CD4-positive, alpha-beta T cell (primary cell): ENCODE results near the gene KCNS1. TPM values are rescaled to one million over a fixed set of nuclear protein-coding genes. Genes with fewer than 3 reads are reported as not detected.

Experiments used
- ATAC-seq: fragments of 200-7000 bp; cut with Tn5 transposase; one replicate; pipeline ENCODE4 v1.10.0; 2022; ENCODE audit warnings: mild to moderate bottlenecking; ENCODE audit not compliant: poor library complexity
- CTCF ChIA-PET: fragments of 350-600 bp; sonication (Branson Sonifier 250); formaldehyde crosslinking; loops from one replicate; lab custom pipeline; 2021; ENCODE audit warnings: antibody characterized with exemption, inconsistent platforms; lab: Charles Lee
- POLR2A ChIA-PET: fragments of 350-600 bp; sonication (Branson Sonifier 250); formaldehyde crosslinking; loops from one replicate; lab custom pipeline; 2021; ENCODE audit warnings: antibody characterized with exemption, inconsistent platforms; lab: Charles Lee
- DNase-seq, 14 experiments: peaks; one replicate each; pipeline ENCODE4 v3.0.0-alpha.2; 2013 to 2020; ENCODE audit warnings: mixed read lengths in 2 of 14
- H3K27ac ChIP-seq, 2 donors: one replicate each; pipeline versions ENCODE4 v1.5.1 to v1.7.0; 2013; ENCODE audit warnings: low read length in 2 of 2, low read depth in 1 of 2, mild to moderate bottlenecking in 1 of 2
- H3K27me3 ChIP-seq, 2 experiments: 1 replicate in 1 of 2; 2 replicates in 1 of 2; pipeline versions ENCODE4 v1.6.1 to v1.7.0; 2013; ENCODE audit warnings: low read length in 2 of 2, control low read depth in 1 of 2, mild to moderate bottlenecking in 1 of 2, moderate library complexity in 1 of 2; ENCODE audit not compliant: insufficient read depth in 2 of 2, control insufficient read depth in 1 of 2
- H3K36me3 ChIP-seq: one replicate; pipeline ENCODE4 v1.6.1; 2013; ENCODE audit warnings: low read length, control low read depth; ENCODE audit not compliant: insufficient read depth
- H3K4me1 ChIP-seq: one replicate; pipeline ENCODE4 v1.6.1; 2013; ENCODE audit warnings: low read length, control low read depth; ENCODE audit not compliant: insufficient read depth
- H3K4me3 ChIP-seq: one replicate; pipeline ENCODE4 v1.5.1; 2013; ENCODE audit warnings: mild to moderate bottlenecking, low read length, moderate library complexity
- H3K9me3 ChIP-seq, 2 experiments: 1 replicate in 1 of 2; 2 replicates in 1 of 2; pipeline versions ENCODE4 v1.6.1 to v1.7.0; 2013; ENCODE audit warnings: low read length in 2 of 2, mild to moderate bottlenecking in 2 of 2, control low read depth in 1 of 2, moderate library complexity in 1 of 2; ENCODE audit not compliant: control insufficient read depth in 1 of 2, insufficient read depth in 1 of 2
- H3K27ac Mint-ChIP-seq: one replicate; pipeline ENCODE4 v1.8.0; 2020; ENCODE audit warnings: mixed read lengths
- H3K27me3 Mint-ChIP-seq: one replicate; pipeline ENCODE4 v1.8.0; 2021; ENCODE audit warnings: mixed read lengths
- H3K36me3 Mint-ChIP-seq: one replicate; pipeline ENCODE4 v1.8.0; 2021; ENCODE audit warnings: low read depth, mixed read lengths
- H3K4me1 Mint-ChIP-seq: one replicate; pipeline ENCODE4 v1.8.0; 2021; ENCODE audit warnings: low read depth, mixed read lengths
- H3K4me3 Mint-ChIP-seq: one replicate; pipeline ENCODE4 v1.8.0; 2020; ENCODE audit warnings: mild to moderate bottlenecking, mixed read lengths
- H3K9me3 Mint-ChIP-seq: one replicate; pipeline ENCODE4 v1.8.0; 2020; ENCODE audit warnings: mixed read lengths
- CTCF ChIP-seq: fragments of 200-600 bp; IDR thresholded peaks from one replicate; pipeline ENCODE4 v1.8.0; 2022; ENCODE audit warnings: antibody characterized with exemption, mild to moderate bottlenecking
- intact Hi-C, 2 experiments: fragments of 100-400 bp; cut with DNase I in 1 of 2; cut with micrococcal nuclease in 1 of 2; formaldehyde crosslinking; loops; one replicate each; pipeline versions ENCODE4 v1.15.1 to v1.9.0; 2023 to 2025; cut with DNase I, micrococcal nuclease
- total RNA-seq, 174 experiments: library from RNA in 2 of 174; stranded (reverse) in 2 of 174; gene quantifications; one replicate each; pipeline ENCODE4 v1.2.3 and lab custom pipeline; 2021 to 2026

KCNS1 gene
- total RNA-seq, 2 experiments from 2014 or later, result not detected

GRCh38 chr20:45104786-45105185 lies 3.9 kb upstream of the KCNS1 start:
- Mint-ChIP-seq H3K36me3 (no peaks in the 10 kb centered on the region), H3K9me3 (no peaks in the 10 kb centered on the region), H3K27ac (no peak overlapping the region), H3K27me3 (peaks cover 34% of the 10 kb centered on the region), H3K4me1 (no peaks in the 10 kb centered on the region), H3K4me3 (no peak overlapping the region)
- H3K36me3 ChIP-seq, result no peaks in the 10 kb centered on the region
- no peak for DNase-seq
- TF ChIP-seq CTCF, result no peak
- H3K27me3 ChIP-seq, result peaks cover under 1 to 17% of the 10 kb centered on the region in 2 experiments
- H3K27ac ChIP-seq, result no peak overlapping the region
- intact Hi-C loops, result no loop called here
- H3K4me1 ChIP-seq, result peaks cover 7% of the 10 kb centered on the region
- H3K4me3 ChIP-seq, result no peak overlapping the region
- peaks cover 0 to 6% of the 10 kb centered on the region in 2 experiments for H3K9me3 ChIP-seq
- ChIA-PET POLR2A (no interaction called here), CTCF (interaction anchor here (1.4 kb wide), 1 partner anchor 9 kb away, joined by 3 read pairs; no protein-coding TSS in a partner anchor)
- ATAC-seq, result no peak

DNA sequence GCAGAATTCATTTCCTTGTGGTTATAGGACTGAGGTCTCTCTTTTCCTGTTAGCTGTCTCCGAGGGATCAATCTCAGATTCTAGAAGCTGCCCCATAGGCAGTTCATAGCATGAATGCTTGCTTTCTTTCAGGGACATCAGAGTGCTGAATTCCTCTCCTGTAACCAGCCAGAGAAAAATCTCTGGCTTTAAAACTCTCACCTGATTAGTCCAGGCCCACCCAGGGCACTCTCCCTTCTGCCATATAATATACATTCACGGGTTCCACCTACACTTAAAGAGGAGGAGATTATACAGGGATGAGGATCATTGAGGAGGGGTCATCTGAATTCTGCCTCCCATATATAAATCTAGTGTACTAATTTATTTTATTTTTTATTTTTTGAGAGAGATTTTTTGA lies 2.1 kb upstream of the KCNS1 start:
- ATAC-seq (no peak), DNase-seq (no peak)
- Histone ChIP-seq H3K9me3 (peaks cover 0 to 8% of the 10 kb centered on the region in 2 experiments), H3K36me3 (no peaks in the 10 kb centered on the region), H3K4me3 (no peak overlapping the region), H3K27me3 (peaks cover 7 to 33% of the 10 kb centered on the region in 2 experiments), H3K4me1 (peaks cover 10% of the 10 kb centered on the region), H3K27ac (no peak overlapping the region)
- peaks cover 5% of the 10 kb centered on the region for H3K4me1 Mint-ChIP-seq
- TF ChIP-seq CTCF, result no peak
- no peak overlapping the region for H3K27ac Mint-ChIP-seq
- POLR2A ChIA-PET, result no interaction called here
- intact Hi-C loops, result no loop called here
- CTCF ChIA-PET, result no interaction called here
- H3K4me3 Mint-ChIP-seq, result no peak overlapping the region
- H3K9me3 Mint-ChIP-seq, result no peaks in the 10 kb centered on the region
- H3K27me3 Mint-ChIP-seq, result peaks cover 47% of the 10 kb centered on the region
- H3K36me3 Mint-ChIP-seq, result no peaks in the 10 kb centered on the region

- POLR2A ChIA-PET, result no interaction called here
- Mint-ChIP-seq H3K27ac (no peak overlapping the region), H3K4me1 (peaks cover 9% of the 10 kb centered on the region), H3K9me3 (no peaks in the 10 kb centered on the region), H3K36me3 (no peaks in the 10 kb centered on the region), H3K4me3 (no peak overlapping the region), H3K27me3 (peaks cover 60% of the 10 kb centered on the region)
- intact Hi-C loops, result no loop called here
- H3K9me3 ChIP-seq, result peaks cover 0 to 13% of the 10 kb centered on the region in 2 experiments
- H3K27me3 ChIP-seq, result peaks cover 21 to 46% of the 10 kb centered on the region in 2 experiments
- H3K27ac ChIP-seq, result no peak overlapping the region
- no peak for ATAC-seq
- DNase-seq, result no peak
- no peak for TF ChIP-seq CTCF
- no peaks in the 10 kb centered on the region for H3K36me3 ChIP-seq
- H3K4me3 ChIP-seq, result no peak overlapping the region
- H3K4me1 ChIP-seq, result peaks cover 17% of the 10 kb centered on the region
- CTCF ChIA-PET, result interaction anchor here (2.5 kb wide), 1 partner anchor 57 kb away, joined by 7 read pairs; no protein-coding TSS in a partner anchor
These were observed 465 bp upstream of the KCNS1 start for GRCh38 chr20:45101333-45101850.
